ENCODE results near the gene ABI3BP.

GRCh38 chr3:100966807-100967206, 26.4 kb downstream of the ABI3BP start:
- TF ChIP-seq EZH2 (IDR thresholded peaks at IDR 0.05; ENCODE audit: insufficient read depth, poor library complexity, severe bottlenecking): no peak
- TF ChIP-seq EZH2phosphoT487 (IDR thresholded peaks at IDR 0.05; ENCODE audit: insufficient read depth, low read depth): no peak

Data from GM23248 (cell line).